Mucosa of descending colon (tissue), 3 donors: ENCODE data around the gene KRT38. TPM values are rescaled to one million over a fixed set of nuclear protein-coding genes. Genes with fewer than 3 reads are reported as not detected.

Source experiments
- ATAC-seq: fragments of 200-7000 bp; cut with Tn5 transposase; one replicate; pipeline ENCODE4 v1.9.1; 2020; ENCODE audit warnings: mild to moderate bottlenecking, moderate library complexity
- DNase-seq, 3 donors: peaks; one replicate each; pipeline ENCODE4 v3.0.0-alpha.2; 2020
- H3K36me3 ChIP-seq: fragments of 200-600 bp; one replicate; pipeline ENCODE4 v1.8.0; 2021; ENCODE audit warnings: low read depth, mild to moderate bottlenecking
- H3K4me1 ChIP-seq: fragments of 200-600 bp; one replicate; pipeline ENCODE4 v1.8.0; 2021; ENCODE audit warnings: low read depth, mild to moderate bottlenecking
- H3K4me3 ChIP-seq: fragments of 200-600 bp; one replicate; pipeline ENCODE4 v1.8.0; 2021; ENCODE audit warnings: mild to moderate bottlenecking
- H3K9me3 ChIP-seq: fragments of 200-600 bp; one replicate; pipeline ENCODE4 v1.8.0; 2021; ENCODE audit warnings: mild to moderate bottlenecking
- intact Hi-C, 2 donors: fragments of 100-400 bp; cut with DNase I in 1 of 2; cut with micrococcal nuclease in 1 of 2; formaldehyde crosslinking; loops; one replicate each; pipeline versions ENCODE4 v1.11.0 to v1.11.1; 2022; cut with DNase I, micrococcal nuclease
- total RNA-seq, 3 donors: library from RNA; stranded (reverse); fragmentation: NEBNext Ultra II Directional in 2 of 3; extraction: Animal tissue kit (Norgen Biotek cat#: 25700) in 2 of 3; gene quantifications; one replicate each; pipeline versions ENCODE4 v1.2.1 to v1.2.4, GENCODE V29; 2021 to 2023
- TF ChIP-seq, protein P1 (sequence below): fragments of 200-600 bp; IDR thresholded peaks from one replicate; pipeline ENCODE4 v1.8.0; 2022; ENCODE audit warnings: antibody characterized with exemption, mild to moderate bottlenecking
- donor health status: DM: no; HTN: no; CAD: no; lungs with moderate emphysema.
- donor health status: DM: no; HTN: no; CAD: no.
- donor health status: DM: no; HTN: yes; CAD: no.

The KRT38 gene
- total RNA-seq, 3 donors from 2014 or later, result not detected

DNA sequence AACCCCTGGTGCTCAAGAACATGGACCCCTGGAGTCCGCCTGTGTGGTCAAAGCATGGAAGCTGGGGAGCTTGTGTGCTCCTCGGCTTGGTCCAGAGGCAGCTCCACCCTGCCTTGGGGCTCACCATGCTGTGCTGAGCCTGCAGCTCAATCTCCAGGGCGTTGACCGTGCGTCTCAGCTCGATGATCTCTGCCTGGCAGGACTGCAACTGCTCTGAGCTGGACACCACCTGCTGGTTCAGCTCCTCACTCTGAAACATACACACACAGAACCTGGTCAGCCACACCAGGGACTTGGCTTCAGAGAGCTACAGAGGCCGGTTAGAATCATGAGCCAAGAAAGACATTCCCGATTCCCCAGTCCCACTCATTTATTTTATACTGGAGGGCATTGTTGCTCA, 37.5 kb upstream of the KRT38 start:
- Histone ChIP-seq H3K9me3 (no peaks in the 10 kb centered on the region), H3K4me3 (no peak overlapping the region), H3K4me1 (no peaks in the 10 kb centered on the region), H3K36me3 (no peaks in the 10 kb centered on the region)
- TF ChIP-seq, protein P1, sequence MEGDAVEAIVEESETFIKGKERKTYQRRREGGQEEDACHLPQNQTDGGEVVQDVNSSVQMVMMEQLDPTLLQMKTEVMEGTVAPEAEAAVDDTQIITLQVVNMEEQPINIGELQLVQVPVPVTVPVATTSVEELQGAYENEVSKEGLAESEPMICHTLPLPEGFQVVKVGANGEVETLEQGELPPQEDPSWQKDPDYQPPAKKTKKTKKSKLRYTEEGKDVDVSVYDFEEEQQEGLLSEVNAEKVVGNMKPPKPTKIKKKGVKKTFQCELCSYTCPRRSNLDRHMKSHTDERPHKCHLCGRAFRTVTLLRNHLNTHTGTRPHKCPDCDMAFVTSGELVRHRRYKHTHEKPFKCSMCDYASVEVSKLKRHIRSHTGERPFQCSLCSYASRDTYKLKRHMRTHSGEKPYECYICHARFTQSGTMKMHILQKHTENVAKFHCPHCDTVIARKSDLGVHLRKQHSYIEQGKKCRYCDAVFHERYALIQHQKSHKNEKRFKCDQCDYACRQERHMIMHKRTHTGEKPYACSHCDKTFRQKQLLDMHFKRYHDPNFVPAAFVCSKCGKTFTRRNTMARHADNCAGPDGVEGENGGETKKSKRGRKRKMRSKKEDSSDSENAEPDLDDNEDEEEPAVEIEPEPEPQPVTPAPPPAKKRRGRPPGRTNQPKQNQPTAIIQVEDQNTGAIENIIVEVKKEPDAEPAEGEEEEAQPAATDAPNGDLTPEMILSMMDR, result no peak
- intact Hi-C loops, result no loop called here
- ATAC-seq (no peak), DNase-seq (no peak)

DNA sequence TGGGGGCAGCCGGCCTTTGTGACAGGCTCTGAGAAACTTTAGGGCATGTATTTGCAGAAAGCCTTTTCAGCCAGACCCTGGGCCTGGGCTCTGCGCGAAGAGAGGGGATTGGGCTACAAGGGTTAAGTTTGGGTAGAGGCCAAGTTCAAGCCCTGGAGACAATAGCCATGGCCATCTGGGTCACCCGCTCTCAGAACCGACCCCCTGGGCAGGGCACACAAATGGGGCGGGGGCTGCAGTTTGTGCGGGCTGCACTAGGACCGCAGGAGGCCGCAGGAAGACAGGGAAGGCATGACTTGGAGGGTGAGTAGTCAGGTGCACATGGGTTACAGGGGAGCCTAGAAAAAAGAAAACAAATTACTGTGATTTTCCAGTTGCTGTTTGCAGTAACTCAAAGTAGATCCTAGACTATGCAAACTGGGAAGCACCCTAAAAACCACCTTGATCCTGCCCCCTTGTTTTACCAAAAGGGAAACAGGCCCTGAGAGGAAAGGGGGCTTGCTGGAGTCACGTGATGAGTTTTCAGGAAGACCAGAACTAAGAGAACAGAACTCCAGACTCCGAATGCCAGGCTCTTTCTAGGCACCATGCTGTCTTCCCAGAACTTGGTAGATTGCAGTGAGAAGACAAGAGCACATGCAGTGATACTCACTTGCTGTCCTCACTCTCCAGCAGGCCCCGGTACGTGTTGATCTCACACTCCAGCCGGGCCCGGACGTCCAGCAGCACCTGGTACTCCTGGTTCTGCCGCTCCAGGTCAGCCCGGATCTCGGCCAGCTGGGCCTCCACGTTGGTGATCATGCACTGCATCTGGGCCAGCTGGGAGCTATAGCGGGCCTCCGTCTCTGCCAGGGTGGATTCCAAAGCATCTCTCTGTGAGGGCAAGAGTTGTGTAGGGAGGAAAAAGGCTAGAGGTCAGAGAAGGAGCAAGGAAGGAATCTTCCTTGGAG, 36.4 kb upstream of the KRT38 start:
- intact Hi-C loops, result no loop called here
- H3K9me3 ChIP-seq, result no peaks in the 10 kb centered on the region
- ATAC-seq (no peak), DNase-seq (no peak)
- H3K4me3 ChIP-seq, result no peak overlapping the region
- H3K36me3 ChIP-seq, result no peaks in the 10 kb centered on the region
- TF ChIP-seq, protein P1, result no peak
- H3K4me1 ChIP-seq, result no peaks in the 10 kb centered on the region

DNA sequence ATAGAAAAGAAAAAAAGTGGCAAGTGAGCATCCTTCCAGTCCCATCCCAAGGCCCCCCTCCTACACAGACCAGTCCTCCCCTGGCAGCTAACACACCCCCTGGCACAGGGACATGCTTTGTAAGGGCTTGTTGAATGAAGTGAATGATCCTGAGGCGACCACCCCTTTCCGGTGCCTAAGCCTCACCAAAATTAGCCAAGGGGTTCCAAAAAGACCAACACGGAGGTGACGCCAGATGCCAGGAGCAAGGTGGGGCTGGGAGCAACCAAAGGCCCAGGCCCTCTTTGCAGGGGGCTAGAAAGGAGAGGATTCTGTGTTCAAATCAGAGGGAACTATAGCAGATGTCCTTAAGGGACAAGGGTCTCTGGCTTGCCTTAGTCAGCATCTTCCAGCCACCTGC, 34.6 kb upstream of the KRT38 start:
- TF ChIP-seq, protein P1, result no peak
- Histone ChIP-seq H3K4me1 (no peaks in the 10 kb centered on the region), H3K9me3 (no peaks in the 10 kb centered on the region), H3K36me3 (no peaks in the 10 kb centered on the region), H3K4me3 (no peak overlapping the region)
- ATAC-seq (no peak), DNase-seq (no peak)
- intact Hi-C loops, result no loop called here

DNA sequence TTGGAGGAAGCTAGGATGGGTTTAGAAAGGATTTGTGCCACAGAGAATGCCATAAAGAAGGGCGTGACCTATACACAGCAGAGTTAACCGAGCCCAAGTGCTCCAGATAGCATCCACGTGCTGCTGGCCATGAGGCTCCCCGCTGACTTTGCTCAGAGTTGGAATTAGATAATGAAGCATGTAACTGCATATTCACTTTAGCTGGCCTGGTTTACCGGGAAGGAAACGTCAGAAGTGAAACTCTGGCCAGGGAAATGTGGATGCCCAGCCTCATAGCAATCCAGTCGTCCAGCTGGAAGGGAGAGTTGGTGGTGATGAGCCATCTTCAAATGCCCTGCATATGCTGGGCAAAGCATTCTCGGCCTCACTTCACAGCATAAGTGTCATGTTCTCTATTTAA, 34.1 kb upstream of the KRT38 start:
- DNase-seq (no peak), ATAC-seq (no peak)
- intact Hi-C loops, result no loop called here
- H3K36me3 ChIP-seq, result no peaks in the 10 kb centered on the region
- no peak overlapping the region for H3K4me3 ChIP-seq
- TF ChIP-seq, protein P1, result no peak
- no peaks in the 10 kb centered on the region for H3K9me3 ChIP-seq
- no peaks in the 10 kb centered on the region for H3K4me1 ChIP-seq

DNA sequence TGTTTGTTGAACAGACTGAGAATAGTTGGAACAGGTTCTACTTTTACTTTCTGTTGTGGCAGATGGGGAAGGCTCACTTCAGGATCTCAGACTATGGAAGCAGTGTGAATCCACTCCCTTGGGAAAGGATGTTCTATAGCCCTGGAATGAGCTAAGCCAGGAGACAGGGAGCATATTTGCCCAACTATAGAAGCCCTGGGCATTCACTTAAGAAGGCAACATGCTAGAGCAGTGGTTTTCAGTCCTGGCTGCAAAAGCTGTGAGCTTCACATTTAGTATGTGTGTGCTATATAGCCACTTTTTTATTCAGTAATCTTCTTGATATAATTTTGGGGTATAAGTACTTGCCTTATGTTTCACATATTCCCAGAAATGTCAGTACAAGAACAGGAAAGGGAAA, 27.6 kb upstream of the KRT38 start:
- TF ChIP-seq, protein P1, result no peak
- Histone ChIP-seq H3K4me1 (no peaks in the 10 kb centered on the region), H3K36me3 (no peaks in the 10 kb centered on the region), H3K9me3 (no peaks in the 10 kb centered on the region), H3K4me3 (no peak overlapping the region)
- intact Hi-C loops, result no loop called here
- ATAC-seq (no peak), DNase-seq (no peak)
